ENCODE measurements around the gene TM9SF4.

TM9SF4 gene

GRCh38 chr20:32141465-32141980 lies 32.0 kb downstream of the TM9SF4 start:
- H3K4me3 ChIP-seq (ENCODE audit: control insufficient read depth, low read depth, low read length): no peak overlapping the region
- TF ChIP-seq CTCF (IDR thresholded peaks at IDR 0.05; ENCODE audit: control insufficient read depth, insufficient read depth, low read depth, low read length, missing control alignments): no peak
- no peak for DNase-seq (ENCODE audit: low read depth)

GRCh38 chr20:32142088-32142487 lies 32.6 kb downstream of the TM9SF4 start:
- no peak overlapping the region for H3K4me3 ChIP-seq (ENCODE audit: control insufficient read depth, low read depth, low read length)
- DNase-seq (ENCODE audit: low read depth): no peak
- TF ChIP-seq CTCF (IDR thresholded peaks at IDR 0.05; ENCODE audit: control insufficient read depth, insufficient read depth, low read depth, low read length, missing control alignments): no peak

GRCh38 chr20:32142991-32143390 lies 33.5 kb downstream of the TM9SF4 start:
- TF ChIP-seq CTCF (IDR thresholded peaks at IDR 0.05; ENCODE audit: control insufficient read depth, insufficient read depth, low read depth, low read length, missing control alignments): no peak
- no peak for DNase-seq (ENCODE audit: low read depth)
- no peak overlapping the region for H3K4me3 ChIP-seq (ENCODE audit: control insufficient read depth, low read depth, low read length)

- TF ChIP-seq CTCF (IDR thresholded peaks at IDR 0.05; ENCODE audit: control insufficient read depth, insufficient read depth, low read depth, low read length, missing control alignments): no peak
- no peak for DNase-seq (ENCODE audit: low read depth)
- no peak overlapping the region for H3K4me3 ChIP-seq (ENCODE audit: control insufficient read depth, low read depth, low read length)
Observed at GRCh38 chr20:32144898-32145662, 35.6 kb downstream of the TM9SF4 start.

- no peak for DNase-seq (ENCODE audit: low read depth)
- no peak for TF ChIP-seq CTCF (IDR thresholded peaks at IDR 0.05; ENCODE audit: control insufficient read depth, insufficient read depth, low read depth, low read length, missing control alignments)
- H3K4me3 ChIP-seq (ENCODE audit: control insufficient read depth, low read depth, low read length): no peak overlapping the region
Observed at GRCh38 chr20:32149566-32150170, 40.2 kb downstream of the TM9SF4 start.

- no peak for DNase-seq (ENCODE audit: low read depth)
- H3K4me3 ChIP-seq (ENCODE audit: control insufficient read depth, low read depth, low read length): no peak overlapping the region
- TF ChIP-seq CTCF (IDR thresholded peaks at IDR 0.05; ENCODE audit: control insufficient read depth, insufficient read depth, low read depth, low read length, missing control alignments): no peak
Observed at GRCh38 chr20:32150291-32150848, 40.9 kb downstream of the TM9SF4 start.
